ENCODE results near the gene TMEM45A. TPM values are rescaled to one million over a fixed set of nuclear protein-coding genes. Genes with fewer than 3 reads are reported as not detected.
"Not testable (repeated sequence)": the region's sequence is repeated elsewhere in the genome, so short reads cannot be mapped to it uniquely, and the experiment has no call there.

TMEM45A gene
- polyA plus RNA-seq, 1 of the 3 experiments (the other 2 are of a cell fraction), result 6.4 TPM

GRCh38 chr3:100580147-100580546, 87.7 kb downstream of the TMEM45A start:
- no peaks in the 10 kb centered on the region for H3K36me3 ChIP-seq (replicated peaks in 1 of 2; ENCODE audit: control insufficient read depth in 1 of 2, insufficient read depth in 2 of 2, low read length in 1 of 2)
- no peak overlapping the region for H2AFZ ChIP-seq (ENCODE audit: low read depth)
- 84% methylated on average over 2 of the region's 2 CpGs for WGBS (ENCODE audit: low lambda C conversion rate)
- no peaks in the 10 kb centered on the region for H4K20me1 ChIP-seq (ENCODE audit: insufficient read depth)
- ChIA-PET POLR2A (no interaction called here), CTCF (interaction anchor here (5.3 to 5.6 kb wide), 2 partner anchors 10 to 117 kb away, joined by 27 to 48 read pairs; no protein-coding TSS in a partner anchor)
- no peak overlapping the region for H3K9ac ChIP-seq
- H3K27ac ChIP-seq (ENCODE audit: low read depth in 2 of 2, low read length in 1 of 2), result no peak overlapping the region
- no peaks in the 10 kb centered on the region for H3K9me2 ChIP-seq
- TF ChIP-seq USF1 (IDR thresholded peaks at IDR 0.05; ENCODE audit: borderline replicate concordance, low read depth), result no peak
- no peaks in the 10 kb centered on the region for H3K9me3 ChIP-seq
- no peaks in the 10 kb centered on the region for H3K4me1 ChIP-seq (ENCODE audit: control insufficient read depth in 1 of 2, insufficient read depth in 2 of 2, low read depth in 1 of 2, low read length in 1 of 2)
- no peak overlapping the region for H3K4me2 ChIP-seq
- DNase-seq, result no peak
- H3K27me3 ChIP-seq (ENCODE audit: insufficient read depth), result no peaks in the 10 kb centered on the region
- no peak overlapping the region for H3K4me3 ChIP-seq (ENCODE audit: low read depth in 2 of 2, low read length in 1 of 2)
- H3K79me2 ChIP-seq (ENCODE audit: insufficient read depth), result no peaks in the 10 kb centered on the region
- H3F3A ChIP-seq (replicated peaks; ENCODE audit: insufficient read depth), result no peaks in the 10 kb centered on the region

DNA sequence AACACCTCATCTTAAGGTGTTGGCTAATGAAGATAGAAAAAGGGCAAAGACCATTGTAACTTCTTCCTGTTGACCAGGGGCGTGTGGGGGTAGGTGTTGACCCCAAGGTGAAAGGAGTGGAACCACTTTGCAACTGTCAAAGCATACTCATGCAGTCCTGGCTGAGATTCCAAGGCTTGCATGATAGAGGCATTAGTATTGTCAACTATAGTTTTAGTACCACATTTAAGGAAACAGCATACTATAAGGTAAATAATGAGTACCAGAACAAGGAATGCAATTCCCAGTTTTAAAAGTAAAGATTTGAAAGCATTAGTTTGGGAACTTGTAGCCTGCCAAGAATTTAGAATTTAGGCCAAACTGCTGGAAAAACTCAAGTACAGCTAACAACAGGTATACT, 89.2 kb downstream of the TMEM45A start:
- H3K27me3 ChIP-seq (ENCODE audit: insufficient read depth), result no peaks in the 10 kb centered on the region

GRCh38 chr3:100582157-100582556, 89.7 kb downstream of the TMEM45A start:
- H3K9ac ChIP-seq; H3K4me3 ChIP-seq (ENCODE audit: low read depth in 2 of 2, low read length in 1 of 2); H3K4me1 ChIP-seq (ENCODE audit: control insufficient read depth in 1 of 2, insufficient read depth in 2 of 2, low read depth in 1 of 2, low read length in 1 of 2); H3K27ac ChIP-seq (ENCODE audit: low read depth in 2 of 2, low read length in 1 of 2); H3K36me3 ChIP-seq (replicated peaks in 1 of 2; ENCODE audit: control insufficient read depth in 1 of 2, insufficient read depth in 2 of 2, low read length in 1 of 2); H2AFZ ChIP-seq (ENCODE audit: low read depth); POLR2A ChIA-PET; H3K9me3 ChIP-seq; H3K27me3 ChIP-seq (ENCODE audit: insufficient read depth); H3K9me2 ChIP-seq; H3K79me2 ChIP-seq (ENCODE audit: insufficient read depth); DNase-seq; H4K20me1 ChIP-seq (ENCODE audit: insufficient read depth); H3F3A ChIP-seq (replicated peaks; ENCODE audit: insufficient read depth); H3K4me2 ChIP-seq: not testable (repeated sequence)
- CTCF ChIA-PET, result interaction anchor here (2.1 to 5.3 kb wide), 2 partner anchors 21 to 119 kb away, joined by 5 to 27 read pairs; no protein-coding TSS in a partner anchor
- WGBS (ENCODE audit: low lambda C conversion rate), result 85% methylated on average over 10 of the region's 10 CpGs

More for the DNA sequence above, 89.2 kb downstream of the TMEM45A start:
- no peaks in the 10 kb centered on the region for H4K20me1 ChIP-seq (ENCODE audit: insufficient read depth)
- no peaks in the 10 kb centered on the region for H3K9me3 ChIP-seq
- whole genome bisulfite sequencing (ENCODE audit: low lambda C conversion rate), result 46% methylated on average over 1 of the region's 1 CpG
- H3K9me2 ChIP-seq, result no peaks in the 10 kb centered on the region
- H3K9ac ChIP-seq, result no peak overlapping the region
- DNase-seq, result no peak
- H3K27ac ChIP-seq (ENCODE audit: low read depth in 2 of 2, low read length in 1 of 2), result no peak overlapping the region
- no peaks in the 10 kb centered on the region for H3F3A ChIP-seq (replicated peaks; ENCODE audit: insufficient read depth)
- H3K4me1 ChIP-seq (ENCODE audit: control insufficient read depth in 1 of 2, insufficient read depth in 2 of 2, low read depth in 1 of 2, low read length in 1 of 2), result no peaks in the 10 kb centered on the region
- POLR2A ChIA-PET, result interaction anchor here (0.9 kb wide), 1 partner anchor 89 kb away, joined by 4 read pairs; the partner anchor contains the start of gene TMEM45A
- CTCF ChIA-PET, result interaction anchor here (5.3 to 5.6 kb wide), 2 partner anchors 9 to 118 kb away, joined by 27 to 48 read pairs; no protein-coding TSS in a partner anchor
- no peaks in the 10 kb centered on the region for H3K79me2 ChIP-seq (ENCODE audit: insufficient read depth)
- no peak overlapping the region for H3K4me3 ChIP-seq (ENCODE audit: low read depth in 2 of 2, low read length in 1 of 2)
- H2AFZ ChIP-seq (ENCODE audit: low read depth), result no peak overlapping the region
- TF ChIP-seq JUND (IDR thresholded peaks at IDR 0.05), result no peak
- no peak for TF ChIP-seq RAD21 (IDR thresholded peaks at IDR 0.05; ENCODE audit: low read length)
- no peak for TF ChIP-seq GABPA (IDR thresholded peaks at IDR 0.05; ENCODE audit: low read depth)
- no peak for TF ChIP-seq RCOR1 (IDR thresholded peaks at IDR 0.05; ENCODE audit: low read length)
- TF ChIP-seq, protein P1, sequence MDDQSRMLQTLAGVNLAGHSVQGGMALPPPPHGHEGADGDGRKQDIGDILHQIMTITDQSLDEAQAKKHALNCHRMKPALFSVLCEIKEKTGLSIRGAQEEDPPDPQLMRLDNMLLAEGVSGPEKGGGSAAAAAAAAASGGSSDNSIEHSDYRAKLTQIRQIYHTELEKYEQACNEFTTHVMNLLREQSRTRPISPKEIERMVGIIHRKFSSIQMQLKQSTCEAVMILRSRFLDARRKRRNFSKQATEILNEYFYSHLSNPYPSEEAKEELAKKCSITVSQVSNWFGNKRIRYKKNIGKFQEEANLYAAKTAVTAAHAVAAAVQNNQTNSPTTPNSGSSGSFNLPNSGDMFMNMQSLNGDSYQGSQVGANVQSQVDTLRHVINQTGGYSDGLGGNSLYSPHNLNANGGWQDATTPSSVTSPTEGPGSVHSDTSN (IDR thresholded peaks at IDR 0.05), result no peak
- no peak for TF ChIP-seq RXRA (IDR thresholded peaks at IDR 0.05; ENCODE audit: borderline replicate concordance, low read depth)
- no peak for TF ChIP-seq MEF2A (IDR thresholded peaks at IDR 0.05; ENCODE audit: borderline replicate concordance, low read depth)
- H3K36me3 ChIP-seq (replicated peaks in 1 of 2; ENCODE audit: control insufficient read depth in 1 of 2, insufficient read depth in 2 of 2, low read length in 1 of 2), result no peaks in the 10 kb centered on the region
- no peak overlapping the region for H3K4me2 ChIP-seq
